Ovary (tissue), 3 donors: ENCODE measurements around the gene DECR2.

Experiments
- POLR2A ChIP-seq: fragments of 450-650 bp; IDR thresholded peaks from one replicate; pipeline ENCODE4 v1.6.1; 2017; ENCODE audit warnings: antibody characterized with exemption, mild to moderate bottlenecking, moderate library complexity
- TF ChIP-seq, protein P1 (sequence below), 3 donors: fragments of 450-650 bp in 2 of 3; fragments of 200-600 bp in 1 of 3; IDR thresholded peaks; one replicate each; pipeline versions ENCODE4 v1.5.1 to v1.8.0; 2016 to 2022; ENCODE audit warnings: antibody characterized with exemption in 3 of 3, mild to moderate bottlenecking in 1 of 3
- donor health status: DM: no; HTN: no; CAD: no.

- TF ChIP-seq, protein P1, sequence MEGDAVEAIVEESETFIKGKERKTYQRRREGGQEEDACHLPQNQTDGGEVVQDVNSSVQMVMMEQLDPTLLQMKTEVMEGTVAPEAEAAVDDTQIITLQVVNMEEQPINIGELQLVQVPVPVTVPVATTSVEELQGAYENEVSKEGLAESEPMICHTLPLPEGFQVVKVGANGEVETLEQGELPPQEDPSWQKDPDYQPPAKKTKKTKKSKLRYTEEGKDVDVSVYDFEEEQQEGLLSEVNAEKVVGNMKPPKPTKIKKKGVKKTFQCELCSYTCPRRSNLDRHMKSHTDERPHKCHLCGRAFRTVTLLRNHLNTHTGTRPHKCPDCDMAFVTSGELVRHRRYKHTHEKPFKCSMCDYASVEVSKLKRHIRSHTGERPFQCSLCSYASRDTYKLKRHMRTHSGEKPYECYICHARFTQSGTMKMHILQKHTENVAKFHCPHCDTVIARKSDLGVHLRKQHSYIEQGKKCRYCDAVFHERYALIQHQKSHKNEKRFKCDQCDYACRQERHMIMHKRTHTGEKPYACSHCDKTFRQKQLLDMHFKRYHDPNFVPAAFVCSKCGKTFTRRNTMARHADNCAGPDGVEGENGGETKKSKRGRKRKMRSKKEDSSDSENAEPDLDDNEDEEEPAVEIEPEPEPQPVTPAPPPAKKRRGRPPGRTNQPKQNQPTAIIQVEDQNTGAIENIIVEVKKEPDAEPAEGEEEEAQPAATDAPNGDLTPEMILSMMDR (IDR thresholded peaks at IDR 0.05), result no peak
- TF ChIP-seq POLR2A, result no peak
These were observed 56.2 kb downstream of the DECR2 start for GRCh38 chr16:457732-458400.
